IgD-negative memory B cell (primary cell): ENCODE results near the gene PAK5. TPM values are rescaled to one million over a fixed set of nuclear protein-coding genes. Genes with fewer than 3 reads are reported as not detected.

Experiments used
- H3K27ac Mint-ChIP-seq, 3 donors: one replicate each; pipeline ENCODE4 v1.8.0; 2020 to 2022; ENCODE audit warnings: mild to moderate bottlenecking in 3 of 3, mixed read lengths in 3 of 3, moderate library complexity in 1 of 3
- H3K27me3 Mint-ChIP-seq: one replicate; pipeline ENCODE4 v1.8.0; 2021; ENCODE audit warnings: mixed read lengths
- H3K36me3 Mint-ChIP-seq: one replicate; pipeline ENCODE4 v1.8.0; 2020; ENCODE audit warnings: mild to moderate bottlenecking, mixed read lengths
- H3K4me1 Mint-ChIP-seq, 3 donors: one replicate each; pipeline ENCODE4 v1.8.0; 2020 to 2022; ENCODE audit warnings: mixed read lengths in 3 of 3, mild to moderate bottlenecking in 1 of 3
- H3K4me3 Mint-ChIP-seq, 4 donors: one replicate each; pipeline ENCODE4 v1.8.0; 2020 to 2022; ENCODE audit warnings: mild to moderate bottlenecking in 4 of 4, mixed read lengths in 4 of 4, moderate library complexity in 3 of 4
- H3K9me3 Mint-ChIP-seq, 3 donors: one replicate each; pipeline ENCODE4 v1.8.0; 2020 to 2021; ENCODE audit warnings: mixed read lengths in 3 of 3, mild to moderate bottlenecking in 1 of 3
- polyA plus RNA-seq: library from polyadenylated mRNA; unstranded; fragments of 300-500 nt; fragmentation: Illumina TruSeq; gene quantifications from one replicate; pipeline ENCODE4 v1.2.3, GENCODE V29; 2021

The PAK5 gene
- polyA plus RNA-seq, 1 donor from 2014 or later = not detected

DNA sequence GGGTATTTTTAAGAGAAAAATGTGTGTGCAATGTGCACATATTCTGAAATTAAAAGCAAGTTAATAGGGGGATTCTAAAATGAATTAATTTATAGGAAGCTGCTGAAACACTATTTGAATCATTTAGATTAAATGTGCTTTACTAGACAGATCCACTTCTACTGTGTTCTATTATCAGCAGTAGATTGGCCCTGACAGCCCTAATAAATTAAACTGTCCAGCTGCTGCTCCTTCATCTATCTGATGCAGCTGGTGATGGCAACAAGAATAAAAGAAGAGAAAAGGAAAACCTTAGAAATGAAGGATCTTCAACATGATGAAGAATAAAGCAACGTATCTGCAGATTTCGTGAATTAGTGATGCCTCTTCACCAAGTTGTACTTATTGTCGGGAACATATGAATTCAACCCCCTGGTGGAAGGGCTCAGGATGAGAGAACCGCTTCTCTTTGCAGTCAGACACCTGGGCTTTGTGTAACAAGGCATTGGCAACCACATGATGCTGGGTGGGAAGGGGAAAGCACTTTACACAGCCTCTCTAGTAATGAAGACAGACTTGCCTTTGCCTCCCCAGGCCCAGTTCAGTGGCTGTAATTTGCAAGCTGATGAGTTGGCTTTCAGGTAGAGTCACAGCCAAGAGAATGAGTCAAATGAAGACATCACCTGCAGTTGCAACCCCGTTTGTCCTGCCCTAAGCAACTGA is 230.1 kb downstream of the PAK5 start:
- Mint-ChIP-seq H3K4me1 (no peaks in the 10 kb centered on the region), H3K4me3 (no peak overlapping the region), H3K27me3 (peaks cover 12% of the 10 kb centered on the region), H3K27ac (no peak overlapping the region), H3K9me3 (peaks cover 0 to 1% (median 0%) of the 10 kb centered on the region in 3 donors), H3K36me3 (no peaks in the 10 kb centered on the region)

DNA sequence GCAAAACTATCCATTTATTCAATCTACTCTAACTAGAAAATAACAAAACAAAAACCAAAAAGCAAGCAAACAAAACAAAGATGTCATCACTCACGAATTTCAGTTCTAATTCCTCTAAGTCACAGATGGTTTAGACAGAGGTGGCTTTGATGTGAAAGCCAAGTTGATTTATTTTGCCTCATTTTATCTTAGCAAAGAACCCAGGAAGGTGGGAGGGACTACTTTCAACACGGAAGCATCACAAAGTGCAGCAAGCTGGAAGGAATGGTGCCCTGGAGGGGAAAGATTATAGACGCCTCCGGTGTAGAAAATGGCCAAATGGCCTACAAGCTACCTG is 236.1 kb downstream of the PAK5 start:
- no peak overlapping the region for H3K4me3 Mint-ChIP-seq
- no peaks in the 10 kb centered on the region for H3K9me3 Mint-ChIP-seq
- no peaks in the 10 kb centered on the region for H3K36me3 Mint-ChIP-seq
- no peak overlapping the region for H3K27ac Mint-ChIP-seq
- H3K4me1 Mint-ChIP-seq = no peaks in the 10 kb centered on the region
- no peaks in the 10 kb centered on the region for H3K27me3 Mint-ChIP-seq

DNA sequence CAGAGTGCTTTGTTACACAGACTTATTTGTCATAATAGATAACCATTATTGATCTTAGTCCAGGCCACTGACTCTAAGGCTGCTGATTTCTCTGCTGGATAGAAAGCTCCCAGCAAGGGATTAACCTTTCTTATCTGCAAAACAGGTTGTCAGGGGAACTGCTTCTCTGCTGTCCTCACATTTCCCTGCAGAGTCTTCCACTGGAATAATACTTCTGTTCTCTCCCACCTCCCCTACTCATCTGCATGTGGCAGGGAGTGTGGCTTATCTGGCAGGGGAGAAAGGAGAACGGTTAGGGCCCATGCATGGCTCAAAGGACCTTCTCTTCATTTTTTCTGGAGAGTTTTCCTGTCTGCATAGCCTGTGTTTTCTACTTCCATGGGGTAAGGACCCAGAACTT is 238.3 kb downstream of the PAK5 start:
- Mint-ChIP-seq H3K36me3 (no peaks in the 10 kb centered on the region), H3K27me3 (no peaks in the 10 kb centered on the region), H3K4me1 (no peaks in the 10 kb centered on the region), H3K4me3 (no peak overlapping the region), H3K27ac (peak overlapping the region in 1 of 3 donors; percentile 27), H3K9me3 (no peaks in the 10 kb centered on the region)

DNA sequence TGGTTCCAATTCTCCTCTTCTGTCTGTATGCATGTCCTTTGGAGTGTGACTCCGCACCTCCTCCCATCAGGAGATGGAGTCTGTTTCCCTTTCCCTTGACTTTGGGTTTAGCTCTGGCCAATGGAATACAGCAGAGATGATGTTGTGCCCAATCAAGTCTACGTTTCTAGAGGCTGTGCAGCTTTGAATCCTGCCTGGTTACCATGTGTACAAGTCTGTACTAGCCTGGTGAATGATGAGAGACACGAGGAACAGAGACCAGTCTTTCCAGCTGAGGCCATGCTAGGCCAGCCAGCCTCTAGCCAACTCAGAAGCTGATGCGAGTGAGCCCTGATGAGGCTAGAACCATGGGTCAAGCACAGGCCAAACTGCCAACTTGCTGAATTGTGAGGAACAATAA is 241.3 kb downstream of the PAK5 start:
- peak overlapping the region in 1 of 4 donors; percentile 58 for H3K4me3 Mint-ChIP-seq
- H3K9me3 Mint-ChIP-seq = peaks cover 0 to 1% (median 0%) of the 10 kb centered on the region in 3 donors
- H3K36me3 Mint-ChIP-seq = no peaks in the 10 kb centered on the region
- no peaks in the 10 kb centered on the region for H3K27me3 Mint-ChIP-seq
- no peaks in the 10 kb centered on the region for H3K4me1 Mint-ChIP-seq
- no peak overlapping the region for H3K27ac Mint-ChIP-seq

DNA sequence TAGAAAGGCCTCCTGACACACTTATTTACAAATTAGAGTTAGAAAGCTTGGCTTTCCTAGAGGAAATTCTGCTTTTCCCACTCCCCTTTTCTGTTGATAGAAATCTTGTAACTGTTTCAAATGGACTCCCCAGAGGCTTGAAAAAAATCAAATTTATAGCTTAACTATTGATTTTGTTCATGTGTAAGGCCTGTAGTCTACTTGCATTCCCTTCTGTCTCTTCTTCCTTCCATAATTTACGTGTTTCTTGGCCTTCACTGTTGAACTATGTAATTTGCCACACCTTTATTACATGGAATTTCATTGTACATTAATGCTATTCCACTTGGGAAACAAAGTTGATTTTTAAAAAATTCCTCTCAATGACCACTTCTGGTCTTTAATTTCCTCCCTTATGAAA is 243.1 kb downstream of the PAK5 start:
- Mint-ChIP-seq H3K36me3 (no peaks in the 10 kb centered on the region), H3K27me3 (no peaks in the 10 kb centered on the region), H3K4me1 (no peaks in the 10 kb centered on the region), H3K9me3 (peaks cover 0 to 1% (median 0%) of the 10 kb centered on the region in 3 donors), H3K4me3 (no peak overlapping the region), H3K27ac (no peak overlapping the region)

DNA sequence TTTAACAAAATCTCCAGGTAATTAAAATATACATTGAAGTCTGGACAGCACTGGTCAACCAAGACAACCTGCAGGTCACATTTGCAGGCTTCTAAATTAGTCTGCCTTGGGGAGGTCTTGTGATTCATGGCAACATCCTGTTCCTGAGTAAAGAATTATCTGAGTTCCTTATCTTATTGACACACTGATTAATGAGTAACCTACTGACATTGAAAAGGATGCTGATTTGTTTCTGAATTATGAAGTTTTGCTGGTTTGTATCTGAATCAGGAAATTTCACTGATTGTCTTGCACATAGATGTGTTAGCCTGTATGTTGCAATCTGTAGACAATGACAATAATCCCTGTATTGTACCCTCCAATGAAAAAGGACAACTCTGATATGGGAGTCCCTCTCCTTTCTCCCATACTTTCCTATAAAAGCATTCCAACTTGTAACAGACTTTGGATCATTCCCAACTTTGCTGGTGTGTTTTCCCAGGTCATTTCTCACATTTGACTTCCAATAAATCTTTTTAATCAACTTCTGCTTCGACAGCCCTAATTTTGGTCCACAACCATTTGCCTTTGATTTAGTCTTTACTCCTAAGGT is 244.5 kb downstream of the PAK5 start:
- H3K4me1 Mint-ChIP-seq = no peaks in the 10 kb centered on the region
- peaks cover 0 to 1% (median 0%) of the 10 kb centered on the region in 3 donors for H3K9me3 Mint-ChIP-seq
- no peaks in the 10 kb centered on the region for H3K27me3 Mint-ChIP-seq
- H3K36me3 Mint-ChIP-seq = no peaks in the 10 kb centered on the region
- H3K27ac Mint-ChIP-seq = no peak overlapping the region
- H3K4me3 Mint-ChIP-seq = no peak overlapping the region

DNA sequence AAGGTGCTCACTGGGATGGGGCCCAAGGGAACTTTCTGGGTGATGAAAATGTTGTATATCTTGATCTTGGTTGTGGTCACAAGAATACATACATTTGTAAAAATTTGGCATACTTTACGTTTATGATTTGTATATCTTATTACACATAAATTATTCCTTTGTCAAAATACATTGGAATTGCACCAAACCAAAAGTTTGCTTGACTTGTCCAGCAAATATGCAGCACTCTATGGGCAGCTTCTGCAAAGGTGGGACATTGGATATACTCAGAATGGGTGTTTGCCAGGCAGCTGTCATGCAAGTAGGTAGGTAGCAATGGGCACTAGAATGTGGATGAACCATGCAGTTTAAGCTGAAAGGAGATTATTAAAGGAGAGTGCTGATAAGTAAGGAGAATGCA is 246.5 kb downstream of the PAK5 start:
- Mint-ChIP-seq H3K4me1 (no peaks in the 10 kb centered on the region), H3K27me3 (no peaks in the 10 kb centered on the region), H3K27ac (no peak overlapping the region), H3K36me3 (no peaks in the 10 kb centered on the region), H3K9me3 (peaks cover 0 to 1% (median 0%) of the 10 kb centered on the region in 3 donors), H3K4me3 (no peak overlapping the region)

DNA sequence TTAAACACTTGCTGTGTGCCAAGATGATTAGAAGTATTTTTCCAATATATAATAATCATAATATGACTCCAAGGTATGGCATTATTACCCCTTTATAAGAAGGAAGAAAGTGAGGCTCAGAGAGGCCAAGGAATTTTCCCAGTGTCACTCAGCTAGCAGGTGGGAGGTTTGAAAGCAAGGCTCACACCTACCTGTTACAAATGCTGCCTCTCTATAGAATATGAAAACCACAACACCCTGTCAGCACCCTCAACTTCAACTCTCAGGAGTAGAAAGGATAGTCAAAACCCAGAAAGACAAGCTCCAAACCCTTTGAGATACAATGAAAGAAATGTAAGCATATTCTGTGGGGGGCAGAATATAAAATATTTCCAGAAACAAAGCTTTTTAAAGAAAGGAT is 247.8 kb downstream of the PAK5 start:
- Mint-ChIP-seq H3K36me3 (no peaks in the 10 kb centered on the region), H3K9me3 (peaks cover 0 to 1% (median 0%) of the 10 kb centered on the region in 3 donors), H3K4me3 (no peak overlapping the region), H3K4me1 (no peaks in the 10 kb centered on the region), H3K27ac (no peak overlapping the region), H3K27me3 (no peaks in the 10 kb centered on the region)

DNA sequence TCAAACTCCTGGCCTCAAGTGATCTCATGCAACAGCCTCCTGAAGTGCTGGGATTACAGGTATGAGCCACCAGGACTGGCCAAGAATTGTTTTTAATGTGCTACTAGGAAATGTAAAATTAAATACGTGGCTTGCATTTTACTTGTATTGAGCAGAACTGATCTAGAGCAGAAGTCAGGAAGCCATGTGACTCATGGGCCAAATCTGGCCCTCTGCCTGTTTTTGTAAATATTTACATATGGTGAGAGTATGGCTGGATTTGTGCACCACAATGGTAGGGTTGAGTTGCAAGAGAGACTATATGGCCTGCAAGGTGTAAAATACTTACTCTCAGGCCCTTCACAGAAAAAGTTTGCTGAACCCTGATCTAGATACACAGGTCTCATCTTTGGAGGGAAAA is 248.7 kb downstream of the PAK5 start:
- peaks cover 0 to 1% (median 0%) of the 10 kb centered on the region in 3 donors for H3K9me3 Mint-ChIP-seq

DNA sequence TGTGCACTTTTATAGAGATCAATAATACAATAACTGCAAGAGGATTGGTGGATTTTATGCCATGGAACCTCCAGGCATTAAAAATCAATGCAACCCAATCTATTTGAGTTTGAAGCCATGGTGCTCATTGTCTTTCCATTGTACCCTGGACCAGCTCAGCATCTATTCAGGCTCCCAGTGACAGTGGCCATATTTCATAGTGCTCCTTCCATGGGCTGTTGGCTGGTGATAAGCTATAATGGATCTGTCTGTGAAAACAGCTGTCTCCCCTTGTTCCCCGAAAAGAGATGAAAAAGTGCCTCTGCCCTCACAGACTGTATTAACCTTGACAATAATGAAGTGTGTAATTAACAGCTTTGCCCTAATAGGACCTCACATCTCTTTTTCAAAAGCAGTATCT is 250.2 kb downstream of the PAK5 start:
- Mint-ChIP-seq H3K27me3 (no peaks in the 10 kb centered on the region), H3K9me3 (no peaks in the 10 kb centered on the region), H3K27ac (no peak overlapping the region), H3K4me3 (no peak overlapping the region), H3K36me3 (no peaks in the 10 kb centered on the region), H3K4me1 (no peaks in the 10 kb centered on the region)

More for the DNA sequence above, 248.7 kb downstream of the PAK5 start:
- H3K4me3 Mint-ChIP-seq = no peak overlapping the region
- H3K36me3 Mint-ChIP-seq = no peaks in the 10 kb centered on the region
- H3K27me3 Mint-ChIP-seq = no peaks in the 10 kb centered on the region
- H3K27ac Mint-ChIP-seq = no peak overlapping the region
- no peaks in the 10 kb centered on the region for H3K4me1 Mint-ChIP-seq

DNA sequence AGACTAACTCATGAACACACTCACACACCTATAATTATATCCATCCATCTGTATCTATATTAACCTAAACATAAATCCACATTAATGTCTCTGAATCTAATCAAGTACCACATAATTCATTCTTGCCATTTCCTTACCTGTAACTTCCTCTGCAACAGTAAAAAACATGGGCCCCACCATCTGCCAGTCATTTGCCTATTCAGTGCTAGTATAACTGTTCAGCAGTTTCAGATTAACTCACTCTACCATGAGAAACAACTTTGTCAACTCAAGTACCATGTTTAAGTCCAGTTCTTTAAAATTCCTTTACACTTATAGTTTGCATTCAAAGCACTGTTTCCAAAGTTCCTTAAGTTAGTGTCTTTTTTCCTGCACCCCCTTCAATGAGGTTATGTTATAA is 255.7 kb downstream of the PAK5 start:
- no peaks in the 10 kb centered on the region for H3K4me1 Mint-ChIP-seq
- no peaks in the 10 kb centered on the region for H3K9me3 Mint-ChIP-seq
- no peaks in the 10 kb centered on the region for H3K27me3 Mint-ChIP-seq
- H3K27ac Mint-ChIP-seq = no peak overlapping the region
- H3K4me3 Mint-ChIP-seq = no peak overlapping the region
- no peaks in the 10 kb centered on the region for H3K36me3 Mint-ChIP-seq

DNA sequence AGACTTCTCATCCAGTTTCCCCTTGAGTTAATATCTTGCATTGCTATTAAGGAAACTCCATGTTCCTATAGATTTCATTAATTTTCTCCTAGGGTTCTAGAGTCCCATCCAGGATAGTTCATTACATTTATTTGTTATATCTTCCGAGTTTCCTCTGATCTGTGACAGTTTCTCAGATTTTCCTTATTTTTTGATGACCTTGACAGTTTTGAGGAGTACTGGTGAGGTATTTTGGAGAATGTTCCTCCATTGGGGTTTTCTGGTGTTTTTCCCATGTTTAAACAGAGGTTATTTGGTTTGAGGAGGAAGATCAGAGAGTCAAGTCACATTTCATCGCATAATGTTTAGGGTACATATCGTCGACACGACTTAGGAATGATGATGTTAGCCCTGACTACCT is 256.7 kb downstream of the PAK5 start:
- no peaks in the 10 kb centered on the region for H3K27me3 Mint-ChIP-seq
- H3K4me1 Mint-ChIP-seq = no peaks in the 10 kb centered on the region
- no peak overlapping the region for H3K27ac Mint-ChIP-seq
- H3K36me3 Mint-ChIP-seq = no peaks in the 10 kb centered on the region
- H3K9me3 Mint-ChIP-seq = no peaks in the 10 kb centered on the region
- H3K4me3 Mint-ChIP-seq = no peak overlapping the region

DNA sequence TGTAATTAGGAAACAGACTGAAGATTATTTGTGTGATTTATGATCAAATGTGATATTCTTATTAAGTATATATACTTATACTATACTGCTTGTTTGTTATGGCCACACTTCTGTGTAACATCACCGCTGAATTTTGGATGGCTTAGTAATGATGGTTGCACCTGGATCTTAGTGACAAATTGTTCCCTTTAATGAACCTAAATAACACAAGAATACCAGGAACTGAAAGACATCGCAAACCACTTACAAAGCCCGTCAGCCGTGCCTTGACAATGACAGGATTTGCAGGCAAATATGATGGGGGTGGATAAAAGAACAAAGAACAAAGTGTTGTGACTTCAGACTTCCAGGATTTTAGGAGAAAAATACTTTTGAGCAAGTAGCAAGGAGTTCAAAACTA is 257.4 kb downstream of the PAK5 start:
- Mint-ChIP-seq H3K36me3 (no peaks in the 10 kb centered on the region), H3K4me1 (no peaks in the 10 kb centered on the region), H3K4me3 (no peak overlapping the region), H3K27me3 (no peaks in the 10 kb centered on the region), H3K9me3 (no peaks in the 10 kb centered on the region), H3K27ac (no peak overlapping the region)

DNA sequence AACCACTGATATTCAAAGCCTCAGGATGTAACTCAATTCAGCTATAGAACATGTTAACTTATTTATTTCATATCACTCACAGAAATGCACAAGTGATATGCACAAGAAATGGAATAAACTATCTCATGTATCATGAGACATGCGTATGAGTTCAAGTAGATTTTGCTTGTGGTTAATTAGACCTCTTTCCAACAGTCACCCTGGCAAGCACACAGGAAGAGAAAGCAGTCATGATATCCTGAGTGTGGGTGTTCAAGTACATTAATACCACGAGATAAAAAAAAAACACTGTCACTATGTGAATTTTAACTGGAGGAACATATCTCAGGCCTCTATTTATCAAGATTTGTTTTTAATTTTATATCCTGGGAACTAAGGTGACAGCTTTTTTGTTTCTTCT is 260.3 kb downstream of the PAK5 start:
- no peaks in the 10 kb centered on the region for H3K36me3 Mint-ChIP-seq
- peaks cover 3% of the 10 kb centered on the region for H3K27me3 Mint-ChIP-seq
- H3K27ac Mint-ChIP-seq = no peak overlapping the region
- H3K4me1 Mint-ChIP-seq = no peaks in the 10 kb centered on the region
- H3K4me3 Mint-ChIP-seq = no peak overlapping the region
- peaks cover 0 to 2% (median 0%) of the 10 kb centered on the region in 3 donors for H3K9me3 Mint-ChIP-seq

DNA sequence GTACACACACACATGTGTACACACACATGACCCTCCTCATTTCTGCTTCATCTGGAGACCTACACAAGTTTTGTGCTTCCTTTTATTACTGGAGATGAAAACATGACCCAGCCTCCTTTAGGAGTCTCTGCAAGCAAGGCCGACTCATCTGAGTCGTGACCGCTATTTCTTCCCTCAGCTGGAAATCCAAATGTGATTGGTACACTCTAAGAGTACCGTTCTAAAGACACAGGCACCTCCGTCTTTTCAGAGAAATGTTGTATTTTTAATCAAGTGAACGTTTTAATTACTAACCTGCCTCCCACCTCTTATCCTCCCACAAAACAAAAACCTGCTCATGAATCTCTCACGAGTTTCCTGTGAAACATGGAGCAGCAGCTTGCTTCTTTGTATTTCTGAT is 261.5 kb downstream of the PAK5 start:
- H3K36me3 Mint-ChIP-seq = no peaks in the 10 kb centered on the region
- H3K4me3 Mint-ChIP-seq = no peak overlapping the region
- peaks cover 0 to 1% (median 0%) of the 10 kb centered on the region in 3 donors for H3K4me1 Mint-ChIP-seq
- H3K27ac Mint-ChIP-seq = no peak overlapping the region
- peaks cover 0 to 5% (median 0%) of the 10 kb centered on the region in 3 donors for H3K9me3 Mint-ChIP-seq
- peaks cover 3% of the 10 kb centered on the region for H3K27me3 Mint-ChIP-seq

DNA sequence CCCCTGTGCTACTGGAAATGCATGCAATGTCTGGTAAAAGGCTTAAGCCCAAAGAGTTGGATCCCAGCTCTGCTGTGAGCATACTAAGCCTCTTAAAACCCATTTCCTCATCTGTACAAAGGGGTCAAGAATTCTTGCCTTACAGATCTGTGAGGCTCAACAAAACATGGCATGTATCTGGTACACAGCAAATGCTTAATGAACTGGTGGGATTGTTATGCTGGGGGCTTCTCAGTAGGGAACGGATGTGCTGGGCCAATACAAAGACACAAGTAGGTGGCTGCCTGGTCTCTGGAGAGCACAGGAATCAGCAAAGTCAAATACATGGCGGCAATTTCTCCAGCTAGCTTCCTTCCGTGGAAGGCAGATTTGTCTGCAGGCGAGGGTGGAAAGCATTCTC is 262.2 kb downstream of the PAK5 start:
- peaks cover 0 to 1% (median 0%) of the 10 kb centered on the region in 3 donors for H3K4me1 Mint-ChIP-seq
- H3K27me3 Mint-ChIP-seq = peaks cover 3% of the 10 kb centered on the region
- peaks cover 0 to 5% (median 0%) of the 10 kb centered on the region in 3 donors for H3K9me3 Mint-ChIP-seq
- no peaks in the 10 kb centered on the region for H3K36me3 Mint-ChIP-seq
- H3K27ac Mint-ChIP-seq = no peak overlapping the region
- no peak overlapping the region for H3K4me3 Mint-ChIP-seq
